A172 (cell line): Measurements from ENCODE around the gene FOXL2NB. TPM values are rescaled to one million over a fixed set of nuclear protein-coding genes. Genes with fewer than 3 reads are reported as not detected.

Source experiments
- DNase-seq: peaks from one replicate; pipeline ENCODE4 v3.0.0-alpha.2; 2015; ENCODE audit warnings: low spot score
- total RNA-seq: library from RNA; depleted of rRNA; stranded (reverse); fragments of >200 nt; shearing (Covaris generic); gene quantifications from 2 replicates; pipeline ENCODE4 v1.2.3, GENCODE V29; 2014; rRNA removed

The FOXL2NB gene
- total RNA-seq, 1 experiment from 2014 or later, result 2.3 TPM

- no peak for DNase-seq
Measured at GRCh38 chr3:138995706-138996105, 48.7 kb downstream of the FOXL2NB start.

Other genes starting within 250 kb of the FOXL2NB start
- 11.6 and 12.1 TPM in 2 replicates for gene PIK3CB, start 112.3 kb upstream of the FOXL2NB start, total RNA-seq
- 1.2 and 1.9 TPM in 2 replicates for gene FOXL2, start 80 bp upstream of the FOXL2NB start, total RNA-seq
- gene PRR23A, start 59.1 kb downstream of the FOXL2NB start, total RNA-seq, result not detected in 2 replicates
- gene PRR23B, start 73.7 kb downstream of the FOXL2NB start, total RNA-seq, result not detected in 2 replicates
- gene PRR23C, start 97.7 kb downstream of the FOXL2NB start, total RNA-seq, result not detected in 2 replicates